Measurements from ENCODE around the gene POLR2C.

POLR2C gene

GRCh38 chr16:57504491-57504890 lies 42.0 kb downstream of the POLR2C start:
- DNase-seq, result no peak

GRCh38 chr16:57505169-57505568 lies 42.7 kb downstream of the POLR2C start:
- DNase-seq, result no peak

- no peak for DNase-seq
Observed at GRCh38 chr16:57507136-57508034, 44.9 kb downstream of the POLR2C start.

- DNase-seq, result no peak
Observed at GRCh38 chr16:57508035-57508425, 45.6 kb downstream of the POLR2C start.

GRCh38 chr16:57509231-57509923 lies 46.9 kb downstream of the POLR2C start:
- DNase-seq, result no peak

GRCh38 chr16:57510016-57510871 lies 47.8 kb downstream of the POLR2C start:
- no peak for DNase-seq

- no peak for DNase-seq
Observed at GRCh38 chr16:57512296-57513001, 50.0 kb downstream of the POLR2C start.

- DNase-seq, result no peak
Observed at GRCh38 chr16:57513371-57514102, 51.1 kb downstream of the POLR2C start.

- no peak for DNase-seq
Observed at GRCh38 chr16:57514371-57514770, 51.9 kb downstream of the POLR2C start.

GRCh38 chr16:57514791-57515600 lies 52.5 kb downstream of the POLR2C start:
- no peak for DNase-seq

- no peak for DNase-seq
Observed at GRCh38 chr16:57516176-57516725, 53.8 kb downstream of the POLR2C start.

GRCh38 chr16:57516773-57517172 lies 54.3 kb downstream of the POLR2C start:
- DNase-seq, result no peak

GRCh38 chr16:57517397-57518367 lies 55.2 kb downstream of the POLR2C start:
- DNase-seq, result no peak

- DNase-seq, result no peak
Observed at GRCh38 chr16:57518520-57518919, 56.0 kb downstream of the POLR2C start.

GRCh38 chr16:57518922-57519321 lies 56.4 kb downstream of the POLR2C start:
- no peak for DNase-seq

GRCh38 chr16:57519796-57520360 lies 57.4 kb downstream of the POLR2C start:
- peak; percentile 76 to 81 for DNase-seq
